ENCODE measurements around the gene CYP46A1.
A peak's percentile ranks its signal among the peaks of the same experiment; 100 is the strongest.

CYP46A1 gene

GRCh38 chr14:99674776-99675381, 9.2 kb upstream of the CYP46A1 start:
- no peak for DNase-seq

- DNase-seq: no peak
Measured at GRCh38 chr14:99675382-99675835, 8.7 kb upstream of the CYP46A1 start.

GRCh38 chr14:99675951-99676350, 8.1 kb upstream of the CYP46A1 start:
- no peak for DNase-seq

GRCh38 chr14:99676657-99677056, 7.4 kb upstream of the CYP46A1 start:
- DNase-seq: no peak

GRCh38 chr14:99677231-99678140, 6.6 kb upstream of the CYP46A1 start:
- no peak for DNase-seq

GRCh38 chr14:99678198-99678597, 5.9 kb upstream of the CYP46A1 start:
- no peak for DNase-seq

GRCh38 chr14:99679111-99679510, 5.0 kb upstream of the CYP46A1 start:
- no peak for DNase-seq

GRCh38 chr14:99679543-99679942, 4.6 kb upstream of the CYP46A1 start:
- no peak for DNase-seq

- DNase-seq: no peak
Measured at GRCh38 chr14:99679996-99680395, 4.1 kb upstream of the CYP46A1 start.

- no peak for DNase-seq
Measured at GRCh38 chr14:99681101-99681831, 2.8 kb upstream of the CYP46A1 start.

- no peak for DNase-seq
Measured at GRCh38 chr14:99681832-99682148, 2.3 kb upstream of the CYP46A1 start.

- peak; percentile 40 to 48 for DNase-seq
Measured at GRCh38 chr14:99682809-99683618, 1.1 kb upstream of the CYP46A1 start.

GRCh38 chr14:99684410-99684934, 374 bp downstream of the CYP46A1 start:
- DNase-seq: no peak

GRCh38 chr14:99685151-99685591, 1.1 kb downstream of the CYP46A1 start:
- DNase-seq: no peak

GRCh38 chr14:99685596-99685995, 1.5 kb downstream of the CYP46A1 start:
- DNase-seq: no peak

GRCh38 chr14:99686557-99687283, 2.6 kb downstream of the CYP46A1 start:
- peak; percentile 30 to 48 for DNase-seq

GRCh38 chr14:99687284-99688209, 3.4 kb downstream of the CYP46A1 start:
- no peak for DNase-seq

- DNase-seq: no peak
Measured at GRCh38 chr14:99688210-99688581, 4.1 kb downstream of the CYP46A1 start.

- no peak for DNase-seq
Measured at GRCh38 chr14:99688629-99689028, 4.5 kb downstream of the CYP46A1 start.
